H9 (cell line): ENCODE measurements around the gene DDI2. TPM values are rescaled to one million over a fixed set of nuclear protein-coding genes. Genes with fewer than 3 reads are reported as not detected.

Experiments
- DNase-seq: peaks from one replicate; pipeline ENCODE4 v3.0.0-alpha.2; 2017
- H2AFZ ChIP-seq: one replicate; pipeline ENCODE4 v1.6.1; 2013; ENCODE audit warnings: mild to moderate bottlenecking, low read length, control low read depth, moderate library complexity
- H2AK5ac ChIP-seq: 2 replicates; pipeline ENCODE4 v1.6.1; 2013; ENCODE audit warnings: low read length, control low read depth, mixed read lengths; ENCODE audit not compliant: insufficient read length
- H2BK120ac ChIP-seq: one replicate; pipeline ENCODE4 v1.6.1; 2013; ENCODE audit warnings: low read depth, mild to moderate bottlenecking, low read length, control low read depth, inconsistent platforms; ENCODE audit not compliant: poor library complexity, severe bottlenecking
- H2BK12ac ChIP-seq: 2 replicates; pipeline ENCODE4 v1.6.1; 2013; ENCODE audit warnings: low read length, control low read depth, mixed read lengths, low read depth; ENCODE audit not compliant: insufficient read length
- H2BK15ac ChIP-seq: 2 replicates; pipeline ENCODE4 v1.6.1; 2013; ENCODE audit warnings: low read depth, low read length, control low read depth
- H2BK20ac ChIP-seq: one replicate; pipeline ENCODE4 v1.6.1; 2013; ENCODE audit warnings: low read depth, mild to moderate bottlenecking, low read length, control low read depth, inconsistent platforms; ENCODE audit not compliant: poor library complexity, severe bottlenecking
- H2BK5ac ChIP-seq: 2 replicates; pipeline ENCODE4 v1.6.1; 2013; ENCODE audit warnings: low read length, control low read depth, mixed read lengths; ENCODE audit not compliant: insufficient read length
- H3K14ac ChIP-seq: 2 replicates; pipeline ENCODE4 v1.6.1; 2013; ENCODE audit warnings: low read length, control low read depth; ENCODE audit not compliant: insufficient read depth
- H3K18ac ChIP-seq: 2 replicates; pipeline ENCODE4 v1.6.1; 2013; ENCODE audit warnings: low read depth, mild to moderate bottlenecking, mixed read lengths, low read length, control low read depth; ENCODE audit not compliant: insufficient read length
- H3K23ac ChIP-seq: 2 replicates; pipeline ENCODE4 v1.6.1; 2013; ENCODE audit warnings: low read length, control low read depth, mixed read lengths, low read depth; ENCODE audit not compliant: insufficient read length
- H3K23me2 ChIP-seq: 2 replicates; pipeline ENCODE4 v1.6.1; 2013; ENCODE audit warnings: low read depth, mild to moderate bottlenecking, mixed read lengths, low read length, control low read depth; ENCODE audit not compliant: insufficient read length, poor library complexity, severe bottlenecking
- H3K27ac ChIP-seq: 2 replicates; pipeline ENCODE4 v1.5.1; 2013; ENCODE audit warnings: low read length, control low read depth, mixed read lengths, low read depth; ENCODE audit not compliant: insufficient read length
- H3K27me3 ChIP-seq: 2 replicates; pipeline ENCODE4 v1.6.1; 2013; ENCODE audit warnings: low read length, control low read depth, inconsistent platforms; ENCODE audit not compliant: insufficient read depth
- H3K4ac ChIP-seq: 2 replicates; pipeline ENCODE4 v1.6.1; 2013; ENCODE audit warnings: low read depth, mild to moderate bottlenecking, control low read depth, inconsistent platforms, low read length, moderate library complexity
- H3K4me1 ChIP-seq: 2 replicates; pipeline ENCODE4 v1.6.1; 2013; ENCODE audit warnings: low read length, control low read depth, inconsistent platforms; ENCODE audit not compliant: insufficient read depth
- H3K4me2 ChIP-seq: 2 replicates; pipeline ENCODE4 v1.6.1; 2013; ENCODE audit warnings: low read length, control low read depth, mixed read lengths; ENCODE audit not compliant: insufficient read length, insufficient read depth
- H3K56ac ChIP-seq: 2 replicates; pipeline ENCODE4 v1.6.1; 2013; ENCODE audit warnings: low read depth, mild to moderate bottlenecking, mixed read lengths, low read length, control low read depth; ENCODE audit not compliant: insufficient read length
- H3K79me1 ChIP-seq: 2 replicates; pipeline ENCODE4 v1.6.1; 2013; ENCODE audit warnings: low read depth, mild to moderate bottlenecking, moderate library complexity, low read length, control low read depth, inconsistent platforms; ENCODE audit not compliant: insufficient read depth, poor library complexity, severe bottlenecking
- H3K79me2 ChIP-seq: 2 replicates; pipeline ENCODE4 v1.6.1; 2013; ENCODE audit warnings: low read length, control low read depth, inconsistent platforms; ENCODE audit not compliant: insufficient read depth
- H3K9ac ChIP-seq: 2 replicates; pipeline ENCODE4 v1.6.1; 2013; ENCODE audit warnings: low read length, control low read depth, mixed read lengths; ENCODE audit not compliant: insufficient read length; ENCODE audit errors: extremely low read depth
- H3K9me3 ChIP-seq: one replicate; pipeline ENCODE4 v1.6.1; 2013; ENCODE audit warnings: low read depth, low read length, inconsistent platforms; ENCODE audit not compliant: control insufficient read depth
- H3T11ph ChIP-seq: one replicate; pipeline ENCODE4 v1.6.1; 2013; ENCODE audit warnings: mild to moderate bottlenecking, low read length, control low read depth, inconsistent platforms
- H4K20me1 ChIP-seq: one replicate; pipeline ENCODE4 v1.6.1; 2013; ENCODE audit not compliant: control insufficient read depth, insufficient read length, insufficient read depth
- H4K5ac ChIP-seq: 2 replicates; pipeline ENCODE4 v1.6.1; 2013; ENCODE audit warnings: low read depth, mild to moderate bottlenecking, mixed read lengths, low read length, control low read depth; ENCODE audit not compliant: insufficient read length
- H4K8ac ChIP-seq: replicated peaks from 2 replicates; pipeline ENCODE4 v1.6.1; 2013; ENCODE audit warnings: low read length, control low read depth, mixed read lengths, low read depth; ENCODE audit not compliant: insufficient read length
- H4K91ac ChIP-seq: 2 replicates; pipeline ENCODE4 v1.6.1; 2013; ENCODE audit warnings: low read depth, mild to moderate bottlenecking, moderate library complexity, mixed read lengths, low read length, control low read depth; ENCODE audit not compliant: insufficient read length
- H3K27ac Mint-ChIP-seq, 3 experiments: 2 replicates in 2 of 3; 3 replicates in 1 of 3; pipeline ENCODE4 v1.8.0; 2020 to 2021; ENCODE audit warnings: mixed read lengths in 3 of 3, mild to moderate bottlenecking in 1 of 3, moderate library complexity in 1 of 3
- H3K27me3 Mint-ChIP-seq: 2 replicates; pipeline ENCODE4 v1.8.0; 2021; ENCODE audit warnings: low read depth, mild to moderate bottlenecking, moderate library complexity, mixed read lengths
- H3K36me3 Mint-ChIP-seq, 3 experiments: 2 replicates in 2 of 3; 3 replicates in 1 of 3; pipeline ENCODE4 v1.8.0; 2020 to 2021; ENCODE audit warnings: low read depth in 3 of 3, mixed read lengths in 3 of 3; ENCODE audit not compliant: insufficient read depth in 1 of 3
- H3K4me1 Mint-ChIP-seq, 2 experiments: 2 replicates each; pipeline ENCODE4 v1.8.0; 2020; ENCODE audit warnings: mixed read lengths in 2 of 2
- H3K4me3 Mint-ChIP-seq, 2 experiments: 2 replicates in 1 of 2; 3 replicates in 1 of 2; pipeline ENCODE4 v1.8.0; 2020 to 2021; ENCODE audit warnings: mild to moderate bottlenecking in 2 of 2, mixed read lengths in 2 of 2, moderate library complexity in 1 of 2
- H3K9me3 Mint-ChIP-seq, 2 experiments: 2 replicates in 1 of 2; 3 replicates in 1 of 2; pipeline ENCODE4 v1.8.0; 2020; ENCODE audit warnings: mild to moderate bottlenecking in 2 of 2, mixed read lengths in 2 of 2, moderate library complexity in 1 of 2
- WGBS: extraction: QIAGEN DNeasy Blood & Tissue Kit; methylation state at CpG from one replicate; pipeline ENCODE4 v1.1.7; 2013; ENCODE audit warnings: missing lambda C conversion rate, low lambda C conversion rate, mixed read lengths; ENCODE audit not compliant: insufficient read length; ENCODE audit errors: extremely low coverage; 5-methylcytosine and 5-hydroxymethylcytosine counted together
- total RNA-seq: library from RNA; stranded (reverse); gene quantifications from 2 replicates; pipeline ENCODE4 v1.2.1, GENCODE V29; 2021
- TF ChIP-seq, protein P1 (sequence below): fragments of 200-600 bp; sonication (generic); conservative IDR thresholded peaks from 3 replicates; pipeline ENCODE4 v1.8.0; 2021; ENCODE audit warnings: antibody characterized with exemption, mild to moderate bottlenecking

DDI2 gene
- total RNA-seq, 1 experiment from 2014 or later: 45.0 TPM

DNA sequence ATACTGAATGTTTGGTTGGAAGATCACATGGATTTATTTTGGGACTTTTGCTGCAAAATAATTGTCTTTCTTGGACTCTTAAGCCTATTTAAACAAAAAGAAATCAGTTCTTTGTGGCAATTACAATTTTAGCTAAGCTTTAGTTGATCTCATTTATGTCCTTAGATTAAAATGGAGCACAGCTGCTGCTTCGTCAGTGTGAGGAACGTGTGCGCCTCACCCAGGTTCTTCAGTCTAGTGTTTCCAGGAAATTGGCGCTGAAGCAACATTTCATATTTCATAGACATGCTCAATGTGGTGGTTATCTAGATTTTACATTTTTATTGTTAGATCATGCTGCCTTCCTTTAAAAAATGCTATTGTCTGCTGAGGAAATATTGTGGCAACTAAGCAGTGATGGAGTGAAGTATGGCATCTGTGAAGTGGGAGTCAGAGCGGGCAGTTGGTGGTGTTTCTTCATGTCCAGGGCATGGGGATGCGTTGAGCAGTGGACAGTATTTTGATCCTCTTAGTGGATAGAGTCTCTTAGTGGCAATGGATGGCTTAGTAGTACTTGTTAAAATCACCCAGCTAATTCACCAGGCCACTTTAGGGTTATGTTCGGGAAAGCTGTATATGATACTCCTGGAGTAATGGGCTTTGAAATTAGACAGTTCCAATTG is 5.6 kb downstream of the DDI2 start:
- H2AK5ac ChIP-seq: no peak overlapping the region
- no peaks in the 10 kb centered on the region for H3K23me2 ChIP-seq
- no peaks in the 10 kb centered on the region for H4K20me1 ChIP-seq
- no peak overlapping the region for H4K5ac ChIP-seq
- H3K27me3 ChIP-seq: no peaks in the 10 kb centered on the region
- H3K79me1 ChIP-seq: peaks cover 4% of the 10 kb centered on the region
- H3K23ac ChIP-seq: no peak overlapping the region
- H3K9ac ChIP-seq: no peak overlapping the region
- no peak overlapping the region for H2AFZ ChIP-seq
- no peak overlapping the region for H2BK120ac ChIP-seq
- H4K91ac ChIP-seq: no peak overlapping the region
- H3K18ac ChIP-seq: no peak overlapping the region
- peaks cover 45% of the 10 kb centered on the region; the same call in 1 of the 2 replicates for H3K79me2 ChIP-seq
- H3K9me3 Mint-ChIP-seq: no peaks in the 10 kb centered on the region
- no peak overlapping the region; a peak in 1 of 7 replicates for H3K27ac Mint-ChIP-seq
- H3K4me1 ChIP-seq: no peaks in the 10 kb centered on the region; the same call in 1 of the 2 replicates
- H3K14ac ChIP-seq: no peak overlapping the region
- WGBS: no CpG with 5 or more reads among the region's 7 CpGs
- H3K36me3 Mint-ChIP-seq: peaks cover 9 to 19% (median 19%) of the 10 kb centered on the region in 3 experiments
- no peaks in the 10 kb centered on the region for H3K27me3 Mint-ChIP-seq
- no peak for DNase-seq
- no peak overlapping the region for H3K56ac ChIP-seq
- no peak overlapping the region for H3K4ac ChIP-seq
- H2BK20ac ChIP-seq: no peak overlapping the region
- no peak overlapping the region; a peak in 1 of 5 replicates for H3K4me3 Mint-ChIP-seq
- no peak overlapping the region for H4K8ac ChIP-seq
- no peak overlapping the region for H3K27ac ChIP-seq
- H3K4me1 Mint-ChIP-seq: peaks cover 12 to 18% of the 10 kb centered on the region in 2 experiments
- H2BK12ac ChIP-seq: no peak overlapping the region
- H3K4me2 ChIP-seq: no peak overlapping the region
- TF ChIP-seq, protein P1, sequence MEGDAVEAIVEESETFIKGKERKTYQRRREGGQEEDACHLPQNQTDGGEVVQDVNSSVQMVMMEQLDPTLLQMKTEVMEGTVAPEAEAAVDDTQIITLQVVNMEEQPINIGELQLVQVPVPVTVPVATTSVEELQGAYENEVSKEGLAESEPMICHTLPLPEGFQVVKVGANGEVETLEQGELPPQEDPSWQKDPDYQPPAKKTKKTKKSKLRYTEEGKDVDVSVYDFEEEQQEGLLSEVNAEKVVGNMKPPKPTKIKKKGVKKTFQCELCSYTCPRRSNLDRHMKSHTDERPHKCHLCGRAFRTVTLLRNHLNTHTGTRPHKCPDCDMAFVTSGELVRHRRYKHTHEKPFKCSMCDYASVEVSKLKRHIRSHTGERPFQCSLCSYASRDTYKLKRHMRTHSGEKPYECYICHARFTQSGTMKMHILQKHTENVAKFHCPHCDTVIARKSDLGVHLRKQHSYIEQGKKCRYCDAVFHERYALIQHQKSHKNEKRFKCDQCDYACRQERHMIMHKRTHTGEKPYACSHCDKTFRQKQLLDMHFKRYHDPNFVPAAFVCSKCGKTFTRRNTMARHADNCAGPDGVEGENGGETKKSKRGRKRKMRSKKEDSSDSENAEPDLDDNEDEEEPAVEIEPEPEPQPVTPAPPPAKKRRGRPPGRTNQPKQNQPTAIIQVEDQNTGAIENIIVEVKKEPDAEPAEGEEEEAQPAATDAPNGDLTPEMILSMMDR: no peak
- no peak overlapping the region for H2BK5ac ChIP-seq
- H2BK15ac ChIP-seq: no peak overlapping the region
- H3T11ph ChIP-seq: no peak overlapping the region
- no peaks in the 10 kb centered on the region for H3K9me3 ChIP-seq
